ENCODE results near the gene SYNGR2.
"Not testable (repeated sequence)": the region's sequence is repeated elsewhere in the genome, so short reads cannot be mapped to it uniquely, and the experiment has no call there.

Gene SYNGR2

DNA sequence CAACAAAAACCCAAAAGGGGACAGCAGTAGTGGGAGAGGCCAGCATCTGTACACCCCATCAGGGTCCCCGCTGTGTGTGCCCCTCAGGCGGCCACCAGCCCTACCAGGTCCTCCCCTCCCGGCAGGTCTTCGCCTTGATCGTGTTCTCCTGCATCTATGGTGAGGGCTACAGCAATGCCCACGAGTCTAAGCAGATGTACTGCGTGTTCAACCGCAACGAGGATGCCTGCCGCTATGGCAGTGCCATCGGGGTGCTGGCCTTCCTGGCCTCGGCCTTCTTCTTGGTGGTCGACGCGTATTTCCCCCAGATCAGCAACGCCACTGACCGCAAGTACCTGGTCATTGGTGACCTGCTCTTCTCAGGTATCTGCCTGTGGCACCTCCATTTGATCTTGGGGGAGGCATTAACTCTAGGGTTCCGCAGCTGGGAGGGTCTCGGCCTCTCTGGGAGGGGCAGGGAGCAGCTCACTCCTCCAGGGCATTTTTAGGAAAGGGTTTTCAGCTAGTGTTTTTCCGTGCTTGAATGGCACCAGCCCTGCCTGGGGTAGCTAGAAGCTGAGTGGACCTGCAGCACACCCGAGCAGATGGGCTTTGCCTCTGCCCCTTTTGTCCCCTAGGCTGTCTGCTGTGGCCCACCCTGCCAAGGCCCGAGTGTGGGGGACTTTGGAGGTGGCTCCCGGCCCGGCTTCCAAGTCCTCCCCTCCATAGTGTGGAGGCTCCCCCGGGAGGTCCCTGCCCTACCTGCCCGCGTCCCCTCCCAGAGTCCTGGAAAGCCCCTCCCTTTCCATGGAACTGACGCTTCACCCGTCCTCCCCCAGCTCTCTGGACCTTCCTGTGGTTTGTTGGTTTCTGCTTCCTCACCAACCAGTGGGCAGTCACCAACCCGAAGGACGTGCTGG, 2.6 kb downstream of the SYNGR2 start:
- Histone ChIP-seq H3K27ac (peak overlapping the region in 4 of 11 experiments; percentile 14 to 74 (median 29); a peak in 3 of 22 replicates), H3K4me1 (peaks cover 55 to 77% (median 64%) of the 10 kb centered on the region in 10 experiments), H3K9ac (peak overlapping the region in 4 of 11 experiments; percentile 3 to 97 (median 41); a peak in 6 of 22 replicates), H3K36me3 (peaks cover 24 to 54% (median 44%) of the 10 kb centered on the region in 11 experiments; a peak in 21 of 22 replicates), H3K27me3 (no peaks in the 10 kb centered on the region), H3K9me3 (replicated peaks in 1 of 11) (no peaks in the 10 kb centered on the region), H3K4me2 (peak overlapping the region in 7 of 11 experiments; percentile 63 to 100 (median 89); a peak in 12 of 22 replicates), H4K20me1 (peaks cover 17 to 70% (median 52%) of the 10 kb centered on the region in 11 experiments), H3K4me3 (peak overlapping the region in 2 of 10 experiments; percentile 2 to 95; a peak in 2 of 20 replicates)
- no peak for TF ChIP-seq Cebpa-rat (IDR thresholded peaks at IDR 0.05)

- H4K20me1 ChIP-seq, result peaks cover 17 to 75% (median 54%) of the 10 kb centered on the region in 11 experiments
- peak overlapping the region in 9 of 11 experiments; percentile 3 to 64 (median 52); a peak in 10 of 22 replicates for H3K9ac ChIP-seq
- not testable (repeated sequence) for H3K27me3 ChIP-seq; H3K9me3 ChIP-seq (replicated peaks in 1 of 11)
- H3K36me3 ChIP-seq, result peaks cover 24 to 59% (median 44%) of the 10 kb centered on the region in 11 experiments; a peak in 21 of 22 replicates
- H3K27ac ChIP-seq, result peak overlapping the region in 7 of 11 experiments; percentile 54 to 74 (median 64); a peak in 8 of 22 replicates
- H3K4me1 ChIP-seq, result peaks cover 57 to 83% (median 71%) of the 10 kb centered on the region in 10 experiments
- H3K4me2 ChIP-seq, result peak overlapping the region; percentile 47 to 100 (median 72)
- peak overlapping the region in 3 of 10 experiments; percentile 18 to 95 (median 33); a peak in 4 of 20 replicates for H3K4me3 ChIP-seq
These were observed 3.3 kb downstream of the SYNGR2 start for GRCh38 chr17:78171591-78172248.

DNA sequence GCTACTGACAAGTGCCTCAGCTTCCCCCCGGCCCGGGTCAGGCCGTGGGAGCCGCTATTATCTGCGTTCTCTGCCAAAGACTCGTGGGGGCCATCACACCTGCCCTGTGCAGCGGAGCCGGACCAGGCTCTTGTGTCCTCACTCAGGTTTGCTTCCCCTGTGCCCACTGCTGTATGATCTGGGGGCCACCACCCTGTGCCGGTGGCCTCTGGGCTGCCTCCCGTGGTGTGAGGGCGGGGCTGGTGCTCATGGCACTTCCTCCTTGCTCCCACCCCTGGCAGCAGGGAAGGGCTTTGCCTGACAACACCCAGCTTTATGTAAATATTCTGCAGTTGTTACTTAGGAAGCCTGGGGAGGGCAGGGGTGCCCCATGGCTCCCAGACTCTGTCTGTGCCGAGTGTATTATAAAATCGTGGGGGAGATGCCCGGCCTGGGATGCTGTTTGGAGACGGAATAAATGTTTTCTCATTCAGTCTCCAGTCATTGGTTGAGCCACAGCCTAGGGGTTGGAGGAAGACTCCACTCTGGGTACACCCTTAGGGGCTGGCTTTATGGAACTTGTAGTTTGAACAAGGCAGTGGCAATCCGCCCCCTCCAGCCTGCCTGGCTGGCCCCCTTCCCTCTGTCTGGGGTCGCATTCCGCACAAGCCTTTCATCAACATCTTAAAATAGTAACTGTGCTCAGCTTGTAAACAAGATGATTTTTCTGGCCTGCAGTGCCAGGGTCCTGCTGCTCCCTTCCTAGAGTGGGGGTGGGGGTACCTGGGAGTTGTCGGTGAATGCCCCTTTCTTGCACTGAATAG, 4.1 kb downstream of the SYNGR2 start:
- peaks cover 64 to 88% (median 77%) of the 10 kb centered on the region in 10 experiments for H3K4me1 ChIP-seq
- peak overlapping the region; percentile 47 to 100 (median 72) for H3K4me2 ChIP-seq

DNA sequence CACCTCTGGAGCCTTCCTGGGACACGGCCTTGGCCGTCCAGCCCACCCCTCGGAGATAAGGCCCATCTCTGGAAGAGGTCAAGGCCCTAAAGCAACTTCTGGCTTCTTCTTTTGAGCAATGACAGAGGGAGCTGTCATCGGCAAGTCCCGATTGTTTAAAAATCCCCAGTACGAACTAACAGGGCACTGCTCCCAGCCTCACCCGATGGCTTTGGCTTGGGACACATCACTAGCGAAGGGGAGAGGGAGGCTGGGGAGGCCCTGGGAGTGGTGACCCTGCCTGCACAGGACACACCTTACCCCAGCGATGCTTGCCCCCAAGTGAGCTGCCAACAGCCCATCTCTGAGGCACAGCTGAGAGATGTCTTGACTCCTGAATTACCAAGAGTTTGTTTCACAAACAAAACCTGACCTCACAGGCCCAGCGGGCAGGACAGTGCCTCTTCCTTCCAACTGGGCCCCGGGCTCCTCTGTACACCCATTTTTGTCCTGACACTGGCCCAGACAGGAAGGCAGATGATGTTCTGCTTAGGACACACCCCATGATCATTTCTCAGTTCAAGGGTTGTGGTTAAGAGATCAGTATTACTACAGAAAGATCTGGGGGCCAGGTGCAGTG, 4.8 kb downstream of the SYNGR2 start:
- Histone ChIP-seq H3K4me2 (peak overlapping the region; percentile 47 to 100 (median 72)), H3K9ac (peak overlapping the region; percentile 14 to 68 (median 57); a peak in 19 of 22 replicates), H3K36me3 (peaks cover 24 to 68% (median 46%) of the 10 kb centered on the region in 11 experiments; a peak in 21 of 22 replicates), H3K4me1 (peaks cover 59 to 84% (median 75%) of the 10 kb centered on the region in 10 experiments), H3K27me3 (no peaks in the 10 kb centered on the region), H3K9me3 (replicated peaks in 1 of 11) (no peaks in the 10 kb centered on the region), H4K20me1 (peaks cover 17 to 75% (median 54%) of the 10 kb centered on the region in 11 experiments), H3K27ac (peak overlapping the region; percentile 41 to 74 (median 61)), H3K4me3 (peak overlapping the region in 3 of 10 experiments; percentile 18 to 95 (median 36); a peak in 5 of 20 replicates)
- no peak for TF ChIP-seq Cebpa-rat (IDR thresholded peaks at IDR 0.05)

More for the DNA sequence above, 4.1 kb downstream of the SYNGR2 start:
- no peaks in the 10 kb centered on the region for H3K27me3 ChIP-seq
- H3K4me3 ChIP-seq, result peak overlapping the region in 4 of 10 experiments; percentile 18 to 95 (median 34); a peak in 7 of 20 replicates
- H3K36me3 ChIP-seq, result peaks cover 24 to 60% (median 44%) of the 10 kb centered on the region in 11 experiments; a peak in 21 of 22 replicates
- peaks cover 17 to 75% (median 54%) of the 10 kb centered on the region in 11 experiments for H4K20me1 ChIP-seq
- H3K9me3 ChIP-seq (replicated peaks in 1 of 11), result no peaks in the 10 kb centered on the region
- H3K9ac ChIP-seq, result peak overlapping the region; percentile 14 to 68 (median 57); a peak in 18 of 22 replicates
- H3K27ac ChIP-seq, result peak overlapping the region; percentile 41 to 74 (median 61); a peak in 21 of 22 replicates
- no peak for TF ChIP-seq Cebpa-rat (IDR thresholded peaks at IDR 0.05)

DNA sequence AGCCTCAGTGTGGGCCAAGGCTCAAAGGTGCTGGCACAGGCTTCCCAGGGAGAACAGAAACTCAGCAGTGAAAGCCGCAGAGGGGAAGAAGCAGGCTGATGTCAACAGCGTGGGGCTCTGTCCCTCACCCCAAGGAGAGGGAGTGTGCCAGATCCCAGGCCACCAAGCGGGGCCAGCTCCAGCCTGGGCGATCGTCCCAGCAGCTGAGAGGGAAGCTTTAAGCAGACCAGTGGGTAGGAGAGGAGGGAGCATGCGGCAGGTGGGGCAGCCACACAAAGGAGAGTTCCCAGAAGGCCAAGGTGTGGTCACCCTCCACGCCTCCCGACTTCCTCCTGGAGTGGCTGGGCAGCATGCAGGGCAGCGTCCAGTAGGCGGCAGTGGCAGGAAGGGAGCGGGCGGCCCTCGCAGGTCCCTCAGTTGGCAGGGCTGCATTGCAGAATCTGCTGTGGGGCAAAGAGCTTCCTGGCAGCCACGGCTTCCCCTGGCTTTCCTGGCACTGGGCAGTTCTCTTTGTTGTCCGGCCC, 6.0 kb downstream of the SYNGR2 start:
- Histone ChIP-seq H4K20me1 (peaks cover 13 to 74% (median 50%) of the 10 kb centered on the region in 11 experiments), H3K27me3 (no peaks in the 10 kb centered on the region), H3K36me3 (peaks cover 24 to 80% (median 58%) of the 10 kb centered on the region in 11 experiments; a peak in 21 of 22 replicates), H3K9me3 (replicated peaks in 1 of 11) (no peaks in the 10 kb centered on the region), H3K27ac (peak overlapping the region; percentile 50 to 74 (median 61)), H3K4me1 (peaks cover 61 to 94% (median 81%) of the 10 kb centered on the region in 10 experiments), H3K4me2 (peak overlapping the region; percentile 47 to 100 (median 72)), H3K4me3 (no peak overlapping the region; a peak in 2 of 20 replicates), H3K9ac (peak overlapping the region; percentile 36 to 68 (median 54); a peak in 18 of 22 replicates)
- no peak for TF ChIP-seq Cebpa-rat (IDR thresholded peaks at IDR 0.05)

- peaks cover 7 to 74% (median 43%) of the 10 kb centered on the region in 11 experiments; a peak in 20 of 22 replicates for H4K20me1 ChIP-seq
- peak overlapping the region in 10 of 11 experiments; percentile 50 to 74 (median 62); a peak in 17 of 22 replicates for H3K27ac ChIP-seq
- H3K4me3 ChIP-seq, result no peak overlapping the region; a peak in 2 of 20 replicates
- TF ChIP-seq Cebpa-rat (IDR thresholded peaks at IDR 0.05), result no peak
- peaks cover 24 to 86% (median 65%) of the 10 kb centered on the region in 11 experiments; a peak in 21 of 22 replicates for H3K36me3 ChIP-seq
- H3K4me2 ChIP-seq, result peak overlapping the region; percentile 47 to 100 (median 72); a peak in 15 of 22 replicates
- H3K9me3 ChIP-seq (replicated peaks in 1 of 11), result no peaks in the 10 kb centered on the region
- H3K27me3 ChIP-seq, result no peaks in the 10 kb centered on the region
- H3K4me1 ChIP-seq, result peaks cover 61 to 94% (median 81%) of the 10 kb centered on the region in 10 experiments
- H3K9ac ChIP-seq, result peak overlapping the region in 10 of 11 experiments; percentile 36 to 68 (median 54); a peak in 10 of 22 replicates
These were observed 6.7 kb downstream of the SYNGR2 start for GRCh38 chr17:78174870-78175642.
